IgD-negative memory B cell (primary cell): ENCODE results near the gene RAD51B. TPM values are rescaled to one million over a fixed set of nuclear protein-coding genes. Genes with fewer than 3 reads are reported as not detected.

ENCODE experiments used
- H3K27ac Mint-ChIP-seq, 3 donors: one replicate each; pipeline ENCODE4 v1.8.0; 2020 to 2022; ENCODE audit warnings: mild to moderate bottlenecking in 3 of 3, mixed read lengths in 3 of 3, moderate library complexity in 1 of 3
- H3K27me3 Mint-ChIP-seq: one replicate; pipeline ENCODE4 v1.8.0; 2021; ENCODE audit warnings: mixed read lengths
- H3K36me3 Mint-ChIP-seq: one replicate; pipeline ENCODE4 v1.8.0; 2020; ENCODE audit warnings: mild to moderate bottlenecking, mixed read lengths
- H3K4me1 Mint-ChIP-seq, 3 donors: one replicate each; pipeline ENCODE4 v1.8.0; 2020 to 2022; ENCODE audit warnings: mixed read lengths in 3 of 3, mild to moderate bottlenecking in 1 of 3
- H3K4me3 Mint-ChIP-seq, 4 donors: one replicate each; pipeline ENCODE4 v1.8.0; 2020 to 2022; ENCODE audit warnings: mild to moderate bottlenecking in 4 of 4, mixed read lengths in 4 of 4, moderate library complexity in 3 of 4
- H3K9me3 Mint-ChIP-seq, 3 donors: one replicate each; pipeline ENCODE4 v1.8.0; 2020 to 2021; ENCODE audit warnings: mixed read lengths in 3 of 3, mild to moderate bottlenecking in 1 of 3
- polyA plus RNA-seq: library from polyadenylated mRNA; unstranded; fragments of 300-500 nt; fragmentation: Illumina TruSeq; gene quantifications from one replicate; pipeline ENCODE4 v1.2.3, GENCODE V29; 2021

RAD51B gene
- polyA plus RNA-seq, 1 donor from 2014 or later: 24.9 TPM

- Mint-ChIP-seq H3K4me3 (peak overlapping the region in 1 of 4 donors; percentile 1), H3K4me1 (peaks cover 1 to 20% (median 13%) of the 10 kb centered on the region in 3 donors), H3K27ac (peak overlapping the region in 1 of 3 donors; percentile 11), H3K9me3 (peaks cover 2 to 8% (median 2%) of the 10 kb centered on the region in 3 donors), H3K36me3 (no peaks in the 10 kb centered on the region), H3K27me3 (peaks cover 1% of the 10 kb centered on the region)
Measured at GRCh38 chr14:68719634-68720384, 900.2 kb downstream of the RAD51B start.

- H3K27ac Mint-ChIP-seq: no peak overlapping the region
- H3K36me3 Mint-ChIP-seq: no peaks in the 10 kb centered on the region
- peaks cover 7 to 37% (median 19%) of the 10 kb centered on the region in 3 donors for H3K4me1 Mint-ChIP-seq
- H3K27me3 Mint-ChIP-seq: peaks cover 1% of the 10 kb centered on the region
- no peak overlapping the region for H3K4me3 Mint-ChIP-seq
- H3K9me3 Mint-ChIP-seq: peaks cover 2 to 8% (median 2%) of the 10 kb centered on the region in 3 donors
Measured at GRCh38 chr14:68722186-68722585, 902.6 kb downstream of the RAD51B start.

- H3K27ac Mint-ChIP-seq: no peak overlapping the region
- peaks cover 1% of the 10 kb centered on the region for H3K27me3 Mint-ChIP-seq
- H3K4me3 Mint-ChIP-seq: no peak overlapping the region
- peaks cover 2 to 8% (median 2%) of the 10 kb centered on the region in 3 donors for H3K9me3 Mint-ChIP-seq
- peaks cover 8 to 38% (median 22%) of the 10 kb centered on the region in 3 donors for H3K4me1 Mint-ChIP-seq
- no peaks in the 10 kb centered on the region for H3K36me3 Mint-ChIP-seq
Measured at GRCh38 chr14:68722968-68723566, 903.5 kb downstream of the RAD51B start.

- Mint-ChIP-seq H3K4me3 (no peak overlapping the region), H3K4me1 (peaks cover 12 to 46% (median 26%) of the 10 kb centered on the region in 3 donors), H3K27ac (no peak overlapping the region), H3K27me3 (peaks cover 1% of the 10 kb centered on the region), H3K36me3 (no peaks in the 10 kb centered on the region), H3K9me3 (peaks cover 0 to 8% (median 2%) of the 10 kb centered on the region in 3 donors)
Measured at GRCh38 chr14:68723808-68724268, 904.3 kb downstream of the RAD51B start.

GRCh38 chr14:68724914-68725313, 905.3 kb downstream of the RAD51B start:
- Mint-ChIP-seq H3K36me3 (no peaks in the 10 kb centered on the region), H3K4me3 (no peak overlapping the region), H3K27me3 (peaks cover 1% of the 10 kb centered on the region), H3K27ac (no peak overlapping the region), H3K4me1 (peaks cover 21 to 48% (median 28%) of the 10 kb centered on the region in 3 donors), H3K9me3 (peaks cover 0 to 5% (median 2%) of the 10 kb centered on the region in 3 donors)

- Mint-ChIP-seq H3K4me3 (peak overlapping the region in 1 of 4 donors; percentile 61), H3K4me1 (peaks cover 28 to 55% (median 35%) of the 10 kb centered on the region in 3 donors)
Measured at GRCh38 chr14:68726093-68726695, 906.6 kb downstream of the RAD51B start.

GRCh38 chr14:68727315-68728047, 907.9 kb downstream of the RAD51B start:
- peak overlapping the region in 1 of 4 donors; percentile 27 for H3K4me3 Mint-ChIP-seq
- H3K27ac Mint-ChIP-seq: no peak overlapping the region
- H3K36me3 Mint-ChIP-seq: no peaks in the 10 kb centered on the region
- H3K9me3 Mint-ChIP-seq: no peaks in the 10 kb centered on the region
- H3K27me3 Mint-ChIP-seq: peaks cover 1% of the 10 kb centered on the region
- H3K4me1 Mint-ChIP-seq: peaks cover 33 to 55% (median 35%) of the 10 kb centered on the region in 3 donors

More at GRCh38 chr14:68726093-68726695, 906.6 kb downstream of the RAD51B start:
- no peaks in the 10 kb centered on the region for H3K9me3 Mint-ChIP-seq
- peaks cover 1% of the 10 kb centered on the region for H3K27me3 Mint-ChIP-seq
- peak overlapping the region in 1 of 3 donors; percentile 17 for H3K27ac Mint-ChIP-seq
- no peaks in the 10 kb centered on the region for H3K36me3 Mint-ChIP-seq

GRCh38 chr14:68728342-68729106, 908.9 kb downstream of the RAD51B start:
- no peak overlapping the region for H3K27ac Mint-ChIP-seq
- peaks cover 39 to 55% (median 43%) of the 10 kb centered on the region in 3 donors for H3K4me1 Mint-ChIP-seq
- no peaks in the 10 kb centered on the region for H3K27me3 Mint-ChIP-seq
- no peaks in the 10 kb centered on the region for H3K36me3 Mint-ChIP-seq
- no peak overlapping the region for H3K4me3 Mint-ChIP-seq
- no peaks in the 10 kb centered on the region for H3K9me3 Mint-ChIP-seq

GRCh38 chr14:68729556-68729955, 910.0 kb downstream of the RAD51B start:
- Mint-ChIP-seq H3K4me3 (peak overlapping the region; percentile 6 to 90 (median 62)), H3K9me3 (no peaks in the 10 kb centered on the region), H3K27ac (peak overlapping the region; percentile 60 to 71 (median 70)), H3K27me3 (no peaks in the 10 kb centered on the region), H3K36me3 (no peaks in the 10 kb centered on the region), H3K4me1 (peaks cover 46 to 57% (median 50%) of the 10 kb centered on the region in 3 donors)

GRCh38 chr14:68730348-68730747, 910.8 kb downstream of the RAD51B start:
- H3K27me3 Mint-ChIP-seq: no peaks in the 10 kb centered on the region
- H3K27ac Mint-ChIP-seq: peak overlapping the region in 2 of 3 donors; percentile 70 to 71
- H3K36me3 Mint-ChIP-seq: no peaks in the 10 kb centered on the region
- peaks cover 51 to 56% (median 55%) of the 10 kb centered on the region in 3 donors for H3K4me1 Mint-ChIP-seq
- H3K4me3 Mint-ChIP-seq: no peak overlapping the region
- H3K9me3 Mint-ChIP-seq: no peaks in the 10 kb centered on the region

- no peaks in the 10 kb centered on the region for H3K36me3 Mint-ChIP-seq
- no peaks in the 10 kb centered on the region for H3K9me3 Mint-ChIP-seq
- peak overlapping the region in 1 of 3 donors; percentile 70 for H3K27ac Mint-ChIP-seq
- H3K27me3 Mint-ChIP-seq: no peaks in the 10 kb centered on the region
- H3K4me3 Mint-ChIP-seq: no peak overlapping the region
- peaks cover 50 to 55% (median 54%) of the 10 kb centered on the region in 3 donors for H3K4me1 Mint-ChIP-seq
Measured at GRCh38 chr14:68730811-68731425, 911.3 kb downstream of the RAD51B start.

GRCh38 chr14:68733086-68733914, 913.7 kb downstream of the RAD51B start:
- no peaks in the 10 kb centered on the region for H3K36me3 Mint-ChIP-seq
- no peaks in the 10 kb centered on the region for H3K27me3 Mint-ChIP-seq
- peak overlapping the region in 1 of 3 donors; percentile 36 for H3K27ac Mint-ChIP-seq
- H3K9me3 Mint-ChIP-seq: no peaks in the 10 kb centered on the region
- H3K4me3 Mint-ChIP-seq: peak overlapping the region in 1 of 4 donors; percentile 55
- peaks cover 43 to 46% (median 45%) of the 10 kb centered on the region in 3 donors for H3K4me1 Mint-ChIP-seq
